A549 (cell line): Measurements from ENCODE around the gene SYCN.
A peak's percentile ranks its signal among the peaks of the same experiment; 100 is the strongest.

Experiments
- CTCF ChIP-seq: fragments of >200 bp; sonication (Bioruptor Twin); formaldehyde crosslinking; IDR thresholded peaks from 3 replicates; pipeline ENCODE4 v1.5.1; 2016
- HOXB13 ChIP-seq: fragments of 250-450 bp; sonication (Bioruptor Pico); IDR thresholded peaks from 2 replicates; pipeline ENCODE4 v1.5.0; 2020; ENCODE audit warnings: low read depth, mild to moderate bottlenecking, moderate library complexity
- JUNB ChIP-seq: fragments of >200 bp; sonication (Bioruptor Twin); formaldehyde crosslinking; IDR thresholded peaks from 2 replicates; pipeline ENCODE4 v1.6.1; 2016
- KDM5A ChIP-seq: fragments of 200-600 bp; sonication (generic); IDR thresholded peaks from 2 replicates; pipeline ENCODE4 v1.6.1; 2016; ENCODE audit warnings: antibody characterized with exemption, mild to moderate bottlenecking
- POLR2A ChIP-seq: IDR thresholded peaks from 2 replicates; pipeline ENCODE4 v1.6.1; 2012; ENCODE audit warnings: mild to moderate bottlenecking, low read length
- POLR2AphosphoS2 ChIP-seq: conservative IDR thresholded peaks from 2 replicates; pipeline ENCODE4 v1.6.1; 2012; ENCODE audit warnings: low read length, improper control_type of control experiment, inconsistent platforms
- TP53 ChIP-seq: fragments of 250-450 bp; sonication (Bioruptor Pico); IDR thresholded peaks from 2 replicates; pipeline ENCODE4 v1.5.0; 2021; ENCODE audit warnings: mild to moderate bottlenecking, moderate library complexity
- TF ChIP-seq, protein P1 (sequence below): IDR thresholded peaks from 2 replicates; pipeline ENCODE4 v1.6.1; 2012
- TF ChIP-seq, protein P2 (sequence below): fragments of 200-600 bp; sonication (generic); IDR thresholded peaks from 2 replicates; pipeline ENCODE4 v1.6.1; 2016; ENCODE audit warnings: antibody characterized with exemption, mild to moderate bottlenecking, moderate library complexity
- TF ChIP-seq, protein P3 (sequence below): fragments of 150-350 bp; IDR thresholded peaks from 2 replicates; pipeline ENCODE4 v1.6.1; 2014; ENCODE audit warnings: low read depth, mild to moderate bottlenecking, low read length

GRCh38 chr19:39182174-39182505 lies 21.9 kb downstream of the SYCN start:
- TF ChIP-seq CTCF: no peak
- TF ChIP-seq POLR2A: no peak
- TF ChIP-seq, protein P1, sequence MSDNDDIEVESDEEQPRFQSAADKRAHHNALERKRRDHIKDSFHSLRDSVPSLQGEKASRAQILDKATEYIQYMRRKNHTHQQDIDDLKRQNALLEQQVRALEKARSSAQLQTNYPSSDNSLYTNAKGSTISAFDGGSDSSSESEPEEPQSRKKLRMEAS: no peak
- TF ChIP-seq POLR2AphosphoS2: 0 out of 2 replicates have a peak, but pooled peaks have one; percentile 18
- TF ChIP-seq, protein P2, sequence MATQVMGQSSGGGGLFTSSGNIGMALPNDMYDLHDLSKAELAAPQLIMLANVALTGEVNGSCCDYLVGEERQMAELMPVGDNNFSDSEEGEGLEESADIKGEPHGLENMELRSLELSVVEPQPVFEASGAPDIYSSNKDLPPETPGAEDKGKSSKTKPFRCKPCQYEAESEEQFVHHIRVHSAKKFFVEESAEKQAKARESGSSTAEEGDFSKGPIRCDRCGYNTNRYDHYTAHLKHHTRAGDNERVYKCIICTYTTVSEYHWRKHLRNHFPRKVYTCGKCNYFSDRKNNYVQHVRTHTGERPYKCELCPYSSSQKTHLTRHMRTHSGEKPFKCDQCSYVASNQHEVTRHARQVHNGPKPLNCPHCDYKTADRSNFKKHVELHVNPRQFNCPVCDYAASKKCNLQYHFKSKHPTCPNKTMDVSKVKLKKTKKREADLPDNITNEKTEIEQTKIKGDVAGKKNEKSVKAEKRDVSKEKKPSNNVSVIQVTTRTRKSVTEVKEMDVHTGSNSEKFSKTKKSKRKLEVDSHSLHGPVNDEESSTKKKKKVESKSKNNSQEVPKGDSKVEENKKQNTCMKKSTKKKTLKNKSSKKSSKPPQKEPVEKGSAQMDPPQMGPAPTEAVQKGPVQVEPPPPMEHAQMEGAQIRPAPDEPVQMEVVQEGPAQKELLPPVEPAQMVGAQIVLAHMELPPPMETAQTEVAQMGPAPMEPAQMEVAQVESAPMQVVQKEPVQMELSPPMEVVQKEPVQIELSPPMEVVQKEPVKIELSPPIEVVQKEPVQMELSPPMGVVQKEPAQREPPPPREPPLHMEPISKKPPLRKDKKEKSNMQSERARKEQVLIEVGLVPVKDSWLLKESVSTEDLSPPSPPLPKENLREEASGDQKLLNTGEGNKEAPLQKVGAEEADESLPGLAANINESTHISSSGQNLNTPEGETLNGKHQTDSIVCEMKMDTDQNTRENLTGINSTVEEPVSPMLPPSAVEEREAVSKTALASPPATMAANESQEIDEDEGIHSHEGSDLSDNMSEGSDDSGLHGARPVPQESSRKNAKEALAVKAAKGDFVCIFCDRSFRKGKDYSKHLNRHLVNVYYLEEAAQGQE: no peak
- no peak for TF ChIP-seq JUNB
- TF ChIP-seq KDM5A: no peak
- no peak for TF ChIP-seq TP53 (CRISPR knock-in tag)
- TF ChIP-seq HOXB13 (CRISPR knock-in tag): no peak
- TF ChIP-seq, protein P3, sequence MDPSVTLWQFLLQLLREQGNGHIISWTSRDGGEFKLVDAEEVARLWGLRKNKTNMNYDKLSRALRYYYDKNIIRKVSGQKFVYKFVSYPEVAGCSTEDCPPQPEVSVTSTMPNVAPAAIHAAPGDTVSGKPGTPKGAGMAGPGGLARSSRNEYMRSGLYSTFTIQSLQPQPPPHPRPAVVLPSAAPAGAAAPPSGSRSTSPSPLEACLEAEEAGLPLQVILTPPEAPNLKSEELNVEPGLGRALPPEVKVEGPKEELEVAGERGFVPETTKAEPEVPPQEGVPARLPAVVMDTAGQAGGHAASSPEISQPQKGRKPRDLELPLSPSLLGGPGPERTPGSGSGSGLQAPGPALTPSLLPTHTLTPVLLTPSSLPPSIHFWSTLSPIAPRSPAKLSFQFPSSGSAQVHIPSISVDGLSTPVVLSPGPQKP: no peak
